SJCRH30 (cell line): ENCODE data around the gene LCE1C. TPM values are rescaled to one million over a fixed set of nuclear protein-coding genes. Genes with fewer than 3 reads are reported as not detected.

Experiments used
- DNase-seq, 2 experiments: peaks; one replicate each; pipeline ENCODE4 v3.0.0-alpha.2; 2015 to 2020
- H3K27ac ChIP-seq: fragments of 250-450 bp; sonication (Bioruptor Pico); 2 replicates; pipeline ENCODE4 v1.5.1; 2020; ENCODE audit warnings: mild to moderate bottlenecking, moderate library complexity
- H3K27me3 ChIP-seq: fragments of 250-450 bp; sonication (Bioruptor Pico); 2 replicates; pipeline ENCODE4 v1.5.1; 2020; ENCODE audit warnings: mild to moderate bottlenecking, moderate library complexity
- H3K36me3 ChIP-seq: fragments of 250-450 bp; sonication (Bioruptor Pico); 2 replicates; pipeline ENCODE4 v1.5.1; 2020; ENCODE audit warnings: mild to moderate bottlenecking, moderate library complexity
- H3K4me1 ChIP-seq: fragments of 250-450 bp; sonication (Bioruptor Pico); 2 replicates; pipeline ENCODE4 v1.5.1; 2020; ENCODE audit warnings: mild to moderate bottlenecking, moderate library complexity
- H3K4me3 ChIP-seq: fragments of 250-450 bp; sonication (Bioruptor Pico); 2 replicates; pipeline ENCODE4 v1.5.1; 2020; ENCODE audit warnings: mild to moderate bottlenecking, moderate library complexity
- H3K9me3 ChIP-seq: fragments of 250-450 bp; sonication (Bioruptor Pico); replicated peaks from 2 replicates; pipeline ENCODE4 v1.5.1; 2020; ENCODE audit warnings: mild to moderate bottlenecking, moderate library complexity
- total RNA-seq: library from RNA; depleted of rRNA; stranded (reverse); fragments of >200 nt; shearing (Covaris generic); gene quantifications from 2 replicates; pipeline ENCODE4 v1.2.3, GENCODE V29; 2014; rRNA removed

Gene LCE1C
- not detected in 2 replicates for total RNA-seq

GRCh38 chr1:152806576-152806975, at the start of gene LCE1C:
Gene LCE1C (minus strand): TSS chr1:152806651. CDS start chr1:152805478, 1,173 bp downstream.
- DNase-seq, result no peak
- Histone ChIP-seq H3K36me3 (no peaks in the 10 kb centered on the region), H3K4me1 (no peaks in the 10 kb centered on the region), H3K9me3 (no peaks in the 10 kb centered on the region), H3K27ac (no peak within 1 kb of the TSS), H3K27me3 (no peaks in the 10 kb centered on the region), H3K4me3 (no peak within 1 kb of the TSS)

GRCh38 chr1:152855661-152856060, 49.2 kb upstream of the LCE1C start:
- Histone ChIP-seq H3K4me1 (no peaks in the 10 kb centered on the region), H3K4me3 (no peak overlapping the region), H3K9me3 (no peaks in the 10 kb centered on the region), H3K27ac (no peak overlapping the region), H3K27me3 (no peaks in the 10 kb centered on the region), H3K36me3 (no peaks in the 10 kb centered on the region)
- no peak for DNase-seq

- H3K27ac ChIP-seq, result no peak within 1 kb of the TSS
- no peaks in the 10 kb centered on the region for H3K27me3 ChIP-seq
- DNase-seq, result no peak
- H3K36me3 ChIP-seq, result no peaks in the 10 kb centered on the region
- H3K9me3 ChIP-seq, result no peaks in the 10 kb centered on the region
- H3K4me3 ChIP-seq, result no peak within 1 kb of the TSS
- H3K4me1 ChIP-seq, result no peaks in the 10 kb centered on the region
These were observed 36.1 kb upstream of the LCE1C start, which contains the start of gene LCE6A for GRCh38 chr1:152842556-152842955. Gene LCE6A (plus strand): TSS chr1:152842856. CDS start chr1:152843521, 665 bp downstream.

- no peaks in the 10 kb centered on the region for H3K36me3 ChIP-seq
- no peaks in the 10 kb centered on the region for H3K9me3 ChIP-seq
- no peak for DNase-seq
These were observed 30.4 kb upstream of the LCE1C start for GRCh38 chr1:152836870-152837269.

GRCh38 chr1:152827173-152827572, 20.7 kb upstream of the LCE1C start, which contains the start of gene LCE1A:
Gene LCE1A (plus strand): TSS chr1:152827473. CDS start chr1:152827473, 0 bp downstream.
- no peak for DNase-seq
- no peaks in the 10 kb centered on the region for H3K9me3 ChIP-seq
- no peaks in the 10 kb centered on the region for H3K4me1 ChIP-seq
- no peak within 1 kb of the TSS for H3K4me3 ChIP-seq
- no peak within 1 kb of the TSS for H3K27ac ChIP-seq
- H3K27me3 ChIP-seq, result no peaks in the 10 kb centered on the region
- no peaks in the 10 kb centered on the region for H3K36me3 ChIP-seq

More at GRCh38 chr1:152836870-152837269, 30.4 kb upstream of the LCE1C start:
- H3K27me3 ChIP-seq, result no peaks in the 10 kb centered on the region
- no peak overlapping the region for H3K4me3 ChIP-seq
- H3K27ac ChIP-seq, result no peak overlapping the region
- H3K4me1 ChIP-seq, result no peaks in the 10 kb centered on the region

- no peaks in the 10 kb centered on the region for H3K4me1 ChIP-seq
- no peaks in the 10 kb centered on the region for H3K36me3 ChIP-seq
- no peak overlapping the region for H3K27ac ChIP-seq
- H3K4me3 ChIP-seq, result no peak overlapping the region
- no peaks in the 10 kb centered on the region for H3K27me3 ChIP-seq
- H3K9me3 ChIP-seq, result no peaks in the 10 kb centered on the region
- DNase-seq, result no peak
These were observed 18.5 kb upstream of the LCE1C start for GRCh38 chr1:152824964-152825363.

GRCh38 chr1:152823294-152823693, 16.8 kb upstream of the LCE1C start:
- no peak for DNase-seq
- H3K4me1 ChIP-seq, result no peaks in the 10 kb centered on the region
- no peaks in the 10 kb centered on the region for H3K9me3 ChIP-seq
- H3K27me3 ChIP-seq, result no peaks in the 10 kb centered on the region
- H3K4me3 ChIP-seq, result no peak overlapping the region
- no peaks in the 10 kb centered on the region for H3K36me3 ChIP-seq
- no peak overlapping the region for H3K27ac ChIP-seq

- no peaks in the 10 kb centered on the region for H3K36me3 ChIP-seq
- no peaks in the 10 kb centered on the region for H3K4me1 ChIP-seq
- no peak overlapping the region for H3K27ac ChIP-seq
- no peak for DNase-seq
- no peaks in the 10 kb centered on the region for H3K27me3 ChIP-seq
- H3K4me3 ChIP-seq, result no peak overlapping the region
- H3K9me3 ChIP-seq, result no peaks in the 10 kb centered on the region
These were observed 10.9 kb upstream of the LCE1C start for GRCh38 chr1:152817309-152817708.

GRCh38 chr1:152811671-152812070, 5.2 kb upstream of the LCE1C start, which contains the start of gene LCE1B:
Gene LCE1B (plus strand): TSS chr1:152811971. CDS start chr1:152812447, 476 bp downstream.
- H3K27ac ChIP-seq, result no peak within 1 kb of the TSS
- no peaks in the 10 kb centered on the region for H3K4me1 ChIP-seq
- H3K36me3 ChIP-seq, result no peaks in the 10 kb centered on the region
- DNase-seq, result no peak
- no peak within 1 kb of the TSS for H3K4me3 ChIP-seq
- no peaks in the 10 kb centered on the region for H3K27me3 ChIP-seq
- no peaks in the 10 kb centered on the region for H3K9me3 ChIP-seq

GRCh38 chr1:152811050-152811449, 4.6 kb upstream of the LCE1C start:
- Histone ChIP-seq H3K9me3 (no peaks in the 10 kb centered on the region), H3K4me3 (no peak overlapping the region), H3K36me3 (no peaks in the 10 kb centered on the region), H3K4me1 (no peaks in the 10 kb centered on the region), H3K27me3 (no peaks in the 10 kb centered on the region), H3K27ac (no peak overlapping the region)
- no peak for DNase-seq

GRCh38 chr1:152801333-152801732, 5.1 kb downstream of the LCE1C start:
- no peak overlapping the region for H3K27ac ChIP-seq
- H3K36me3 ChIP-seq, result no peaks in the 10 kb centered on the region
- H3K27me3 ChIP-seq, result no peaks in the 10 kb centered on the region
- no peak overlapping the region for H3K4me3 ChIP-seq
- no peak for DNase-seq
- no peaks in the 10 kb centered on the region for H3K4me1 ChIP-seq
- no peaks in the 10 kb centered on the region for H3K9me3 ChIP-seq

GRCh38 chr1:152796421-152796820, 10.0 kb downstream of the LCE1C start, which contains the start of gene LCE1D:
Gene LCE1D (plus strand): TSS chr1:152796721. CDS start chr1:152797795, 1,074 bp downstream.
- no peak for DNase-seq
- Histone ChIP-seq H3K9me3 (no peaks in the 10 kb centered on the region), H3K4me1 (no peaks in the 10 kb centered on the region), H3K27me3 (no peaks in the 10 kb centered on the region), H3K4me3 (no peak within 1 kb of the TSS), H3K36me3 (no peaks in the 10 kb centered on the region), H3K27ac (no peak within 1 kb of the TSS)

GRCh38 chr1:152795686-152796085, 10.8 kb downstream of the LCE1C start:
- H3K9me3 ChIP-seq, result no peaks in the 10 kb centered on the region

GRCh38 chr1:152786077-152786476, 20.4 kb downstream of the LCE1C start, which contains the start of gene LCE1E:
Gene LCE1E (plus strand): TSS chr1:152786257. CDS start chr1:152787300, 1,043 bp downstream.
- no peaks in the 10 kb centered on the region for H3K36me3 ChIP-seq
- no peaks in the 10 kb centered on the region for H3K27me3 ChIP-seq
- no peaks in the 10 kb centered on the region for H3K9me3 ChIP-seq
- no peaks in the 10 kb centered on the region for H3K4me1 ChIP-seq
- no peak within 1 kb of the TSS for H3K27ac ChIP-seq
- DNase-seq, result no peak
- no peak within 1 kb of the TSS for H3K4me3 ChIP-seq

More at GRCh38 chr1:152795686-152796085, 10.8 kb downstream of the LCE1C start:
- Histone ChIP-seq H3K27ac (no peak overlapping the region), H3K27me3 (no peaks in the 10 kb centered on the region), H3K4me3 (no peak overlapping the region), H3K4me1 (no peaks in the 10 kb centered on the region), H3K36me3 (no peaks in the 10 kb centered on the region)
- DNase-seq, result no peak

- no peaks in the 10 kb centered on the region for H3K9me3 ChIP-seq
- no peak for DNase-seq
- no peaks in the 10 kb centered on the region for H3K4me1 ChIP-seq
- H3K36me3 ChIP-seq, result no peaks in the 10 kb centered on the region
- H3K27ac ChIP-seq, result no peak overlapping the region
- H3K4me3 ChIP-seq, result no peak overlapping the region
- H3K27me3 ChIP-seq, result no peaks in the 10 kb centered on the region
These were observed 23.4 kb downstream of the LCE1C start for GRCh38 chr1:152783095-152783494.

- no peak overlapping the region for H3K4me3 ChIP-seq
- H3K9me3 ChIP-seq, result no peaks in the 10 kb centered on the region
- no peaks in the 10 kb centered on the region for H3K4me1 ChIP-seq
- H3K36me3 ChIP-seq, result no peaks in the 10 kb centered on the region
- no peak overlapping the region for H3K27ac ChIP-seq
- peak in 1 of 2 experiments; percentile 47 for DNase-seq
- no peaks in the 10 kb centered on the region for H3K27me3 ChIP-seq
These were observed 28.8 kb downstream of the LCE1C start for GRCh38 chr1:152777510-152778137.
